GM21515 (cell line): ENCODE measurements around the gene MTMR11.

Experiments used
- ATAC-seq: cut with Tn5 transposase; IDR thresholded peaks from one replicate; pipeline ENCODE4 v1.9.1; 2021; ENCODE audit not compliant: unreplicated experiment

Gene MTMR11

DNA sequence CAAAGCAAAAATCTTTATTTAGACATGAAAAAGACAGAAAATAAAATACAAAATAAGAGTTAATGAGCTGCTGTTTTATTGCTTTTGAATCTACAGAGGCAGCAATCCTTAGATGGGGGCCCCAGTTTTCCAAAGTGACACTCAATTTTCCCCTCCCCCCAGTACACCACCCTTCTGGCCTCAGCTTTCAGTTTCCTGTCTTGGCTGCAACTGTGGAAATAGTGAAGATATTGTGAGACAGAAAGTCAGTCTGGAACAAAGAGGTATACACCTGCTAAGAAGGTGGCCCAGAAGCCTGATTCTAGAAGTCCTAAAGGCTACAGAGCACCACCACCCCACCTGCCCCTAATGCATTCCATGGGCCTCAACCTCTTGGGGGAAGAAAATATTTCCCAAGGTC lies 1.1 kb upstream of the MTMR11 start:
- ATAC-seq = no peak

DNA sequence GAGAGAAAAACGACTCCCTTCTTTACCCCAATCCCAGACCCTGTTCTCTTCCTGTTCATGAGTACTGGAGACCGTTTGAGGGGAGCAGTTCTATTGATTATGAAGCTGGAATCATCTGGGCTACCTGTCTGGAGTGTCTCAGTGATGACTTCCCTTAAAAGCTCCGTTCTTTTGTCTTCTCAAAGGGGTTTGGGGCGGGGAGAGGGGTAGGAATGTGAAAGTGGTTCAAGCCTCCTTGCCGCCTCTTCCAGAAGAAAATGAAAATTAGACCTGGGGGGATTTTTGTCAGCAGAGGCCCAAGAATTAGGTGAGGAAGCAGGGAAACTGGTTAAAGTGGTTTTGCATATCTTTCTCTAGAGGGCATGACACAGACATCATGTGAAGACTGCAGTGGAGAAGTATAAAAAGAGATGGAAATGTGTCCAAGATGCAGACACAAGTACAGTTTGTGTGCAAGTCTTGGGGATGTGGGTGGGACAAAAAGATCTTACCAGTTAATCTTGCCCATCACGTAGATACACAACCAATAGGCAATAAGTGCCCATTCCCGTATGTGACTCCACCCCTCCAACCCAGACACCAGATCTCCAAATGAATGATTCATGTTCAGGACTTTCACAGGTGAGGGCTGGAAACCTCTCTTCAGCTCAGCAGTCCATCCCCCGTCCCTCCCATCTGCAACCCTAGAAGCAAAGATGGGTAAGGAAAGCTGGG lies 470 bp upstream of the MTMR11 start:
- ATAC-seq = no peak

GRCh38 chr1:149934356-149934755 lies 2.3 kb downstream of the MTMR11 start:
- no peak for ATAC-seq

- no peak for ATAC-seq
Measured at GRCh38 chr1:149933208-149933607, 3.5 kb downstream of the MTMR11 start.

GRCh38 chr1:149932474-149932873 lies 4.2 kb downstream of the MTMR11 start:
- no peak for ATAC-seq

DNA sequence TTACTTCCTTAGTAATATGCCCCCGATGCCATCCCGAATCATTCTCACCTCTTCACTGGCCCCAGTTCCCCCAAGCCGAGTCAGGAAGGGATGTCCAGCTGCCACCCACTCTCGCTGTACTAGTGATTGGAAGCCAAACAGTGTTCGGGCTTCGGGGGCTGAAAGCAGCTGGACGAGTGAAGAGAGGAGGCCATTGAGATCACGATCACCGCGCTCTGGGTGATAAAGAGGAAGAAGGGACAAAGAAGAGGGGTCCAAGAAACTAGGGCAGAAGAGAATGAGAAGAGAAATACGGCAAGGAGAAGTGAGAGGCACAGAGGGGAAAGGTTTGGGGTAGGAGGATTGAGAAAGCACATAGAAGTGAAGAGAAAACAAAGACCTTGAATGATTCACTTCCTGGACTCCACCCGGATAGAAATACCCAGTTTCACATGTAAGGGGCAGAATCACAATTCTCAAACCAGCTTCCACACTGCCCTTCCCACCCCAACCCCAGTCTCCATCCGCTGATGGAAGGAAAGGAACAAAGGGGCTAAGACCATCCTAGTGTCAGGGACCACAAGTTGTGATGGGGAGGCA lies 5.4 kb downstream of the MTMR11 start:
- no peak for ATAC-seq

DNA sequence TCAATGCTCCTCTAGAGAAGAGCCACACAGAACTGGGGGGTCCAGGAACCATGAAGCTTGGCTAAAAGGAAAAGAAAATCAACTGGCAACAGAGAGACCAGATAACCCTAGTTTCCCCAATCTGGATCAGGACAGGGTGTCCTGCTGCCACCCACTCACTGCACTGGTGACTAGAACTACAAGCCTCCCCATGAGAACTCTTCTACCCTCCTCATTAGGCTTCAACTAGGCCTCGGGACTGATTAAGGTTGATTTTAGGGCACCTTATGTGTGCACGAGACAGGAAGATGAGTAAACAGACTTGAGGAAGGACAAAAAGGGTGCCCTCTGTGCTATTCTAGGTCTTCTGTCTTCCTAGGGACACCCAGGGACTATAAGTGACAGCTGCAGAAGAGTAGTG lies 6.8 kb downstream of the MTMR11 start:
- no peak for ATAC-seq

- no peak for ATAC-seq
Measured at GRCh38 chr1:149928401-149928724, 8.3 kb downstream of the MTMR11 start.

DNA sequence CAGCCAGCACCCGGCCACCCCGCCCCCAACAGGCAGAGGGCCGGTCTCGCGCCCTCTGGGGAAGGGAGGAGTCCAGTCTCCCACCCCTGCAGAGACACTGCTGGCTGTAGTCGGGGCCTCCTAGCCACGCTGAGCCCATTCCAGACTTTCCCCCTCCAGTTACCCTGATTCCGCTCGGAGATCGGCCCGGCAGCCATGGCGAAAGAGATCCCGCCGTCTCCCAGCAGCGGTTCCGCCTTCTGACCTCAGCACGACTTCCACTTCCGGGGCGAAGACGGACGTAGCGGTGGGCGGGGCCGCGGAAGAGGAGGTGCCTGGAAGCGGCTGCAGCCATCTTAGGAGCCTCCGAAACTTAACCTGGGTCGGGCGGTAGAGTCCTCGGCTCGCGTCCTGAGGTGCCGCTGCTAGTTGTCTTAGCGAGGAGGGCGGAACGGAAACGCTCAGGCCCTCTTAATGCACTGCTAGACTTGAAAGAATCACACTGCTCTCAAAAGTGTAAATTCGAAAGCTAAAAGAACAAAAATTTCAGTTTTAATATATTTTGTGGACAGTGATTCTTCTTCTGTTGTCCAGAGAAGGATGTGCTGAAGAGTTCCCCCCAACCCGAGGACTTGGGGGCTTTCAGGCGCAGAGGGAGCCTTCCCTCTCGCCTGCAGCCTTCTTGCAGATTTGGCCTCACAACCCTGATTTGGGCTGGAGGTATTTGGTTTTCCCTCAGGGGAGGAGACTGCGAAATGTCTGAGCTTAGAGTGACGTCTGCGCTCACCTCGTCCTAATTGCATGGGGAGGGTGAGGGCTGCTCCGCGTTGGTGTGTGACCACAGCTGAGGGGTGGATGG lies 8.9 kb downstream of the MTMR11 start, which contains the start of gene SF3B4:
SF3B4 (minus strand) TSS at position 241 of the 838 bp plus-strand sequence; CDS start at position 197, 44 bp downstream.
- peak; percentile 85 for ATAC-seq

DNA sequence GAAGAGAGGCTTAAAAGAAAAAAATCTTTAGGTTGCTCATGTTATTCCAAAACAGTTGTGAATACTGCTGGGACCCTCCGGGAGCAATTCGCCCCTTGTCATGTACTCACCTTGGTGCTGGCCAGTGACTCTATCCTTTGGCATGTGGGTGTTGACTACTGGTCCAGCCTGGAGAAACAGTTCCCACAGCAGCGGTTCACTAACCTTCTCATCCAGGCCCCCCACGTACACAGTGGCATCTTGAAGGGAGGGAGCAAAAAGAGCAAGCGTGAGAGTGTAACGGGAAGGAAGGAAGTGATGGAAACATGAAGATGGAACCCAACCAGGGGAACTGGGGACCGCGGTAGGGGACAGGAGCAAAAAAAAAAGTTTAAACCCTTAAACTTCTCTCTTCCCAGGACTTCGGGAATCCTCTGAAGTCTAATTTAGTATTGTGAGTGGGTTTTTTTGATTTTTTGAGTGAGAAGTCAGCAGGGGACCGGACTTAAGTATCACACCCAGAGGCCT lies 9.6 kb downstream of the MTMR11 start:
- ATAC-seq = no peak

DNA sequence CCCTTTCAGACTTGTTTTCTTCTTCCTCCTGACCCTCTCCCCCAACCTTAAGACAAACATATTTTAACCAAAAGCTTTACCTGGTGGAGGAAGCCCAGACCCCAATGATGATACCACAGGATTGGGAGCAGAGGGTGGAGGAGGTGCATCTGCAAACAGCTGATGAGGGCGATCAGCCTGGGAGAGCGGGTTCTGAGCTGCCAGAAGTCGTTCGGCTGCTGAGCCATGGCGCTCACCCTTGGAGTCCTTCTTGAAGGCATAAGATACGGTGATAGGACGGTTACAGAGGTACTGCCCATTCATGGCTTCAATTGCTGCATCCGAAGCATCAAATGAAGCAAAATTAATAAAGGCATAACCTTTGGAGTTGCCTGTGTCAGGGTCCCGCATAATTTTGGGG lies 10.4 kb downstream of the MTMR11 start:
- no peak for ATAC-seq

DNA sequence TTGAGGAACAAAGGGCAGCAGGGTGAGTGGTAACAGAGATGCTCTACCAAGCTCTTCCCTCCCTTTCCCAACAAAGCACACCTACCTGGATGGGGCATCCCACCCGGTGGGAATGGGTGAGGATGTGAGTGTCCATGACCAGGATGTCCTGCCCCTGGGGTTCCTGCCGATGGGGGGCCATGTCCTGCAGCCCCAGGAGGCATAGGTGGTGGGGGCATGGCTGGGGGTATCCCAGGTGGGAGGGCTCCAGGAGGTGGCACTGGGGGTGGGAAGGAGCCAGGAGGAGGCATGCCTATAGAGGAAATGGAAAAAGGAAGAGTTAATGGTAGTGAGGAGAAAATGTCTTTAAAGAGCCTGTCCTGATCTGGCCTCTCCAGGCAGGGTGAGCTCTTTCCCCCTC lies 10.9 kb downstream of the MTMR11 start:
- no peak for ATAC-seq

GRCh38 chr1:149925345-149925744 lies 11.3 kb downstream of the MTMR11 start:
- ATAC-seq = no peak

DNA sequence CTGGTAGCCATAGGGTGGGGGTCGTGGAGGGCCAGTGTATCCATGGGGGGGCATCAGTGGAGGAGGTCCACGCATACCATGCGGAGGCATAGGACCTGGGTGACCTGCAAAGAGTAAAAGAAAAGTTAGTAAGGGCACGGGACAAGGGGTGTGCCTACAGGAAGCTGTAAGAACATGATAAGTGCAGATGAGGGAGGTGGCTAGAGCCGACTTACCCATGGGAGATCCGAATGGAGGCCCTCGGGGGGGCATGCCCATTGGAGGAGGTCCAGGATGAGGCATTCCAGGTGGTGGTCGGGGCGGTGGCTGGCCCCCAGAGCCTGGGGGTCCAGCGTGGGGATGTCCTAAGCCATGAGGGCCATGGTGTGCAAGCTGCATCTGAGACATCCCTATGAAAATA lies 13.1 kb downstream of the MTMR11 start:
- ATAC-seq = no peak

- ATAC-seq = no peak
Measured at GRCh38 chr1:149917571-149918144, 19.0 kb downstream of the MTMR11 start, which contains the start of gene SV2A. Gene SV2A, minus strand, starts transcription at chr1:149917844. Its CDS starts 4,004 bp downstream, at chr1:149913840.

DNA sequence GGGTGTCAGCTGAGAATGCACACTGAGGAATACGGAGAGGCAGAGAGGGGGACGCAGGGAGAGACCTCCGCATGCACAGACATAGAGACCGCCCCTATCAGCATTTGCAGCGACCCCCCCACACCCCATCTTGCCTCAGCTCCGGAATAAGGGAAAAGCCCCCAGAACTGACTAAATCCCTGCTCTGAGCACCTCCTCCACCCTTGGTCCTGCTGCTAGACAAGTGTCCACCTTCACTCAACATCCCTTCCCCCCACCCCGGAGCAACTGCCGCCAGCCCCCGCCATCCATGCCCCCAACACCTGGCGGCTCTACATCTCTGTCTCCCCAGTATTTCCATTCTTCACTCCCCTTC lies 19.8 kb downstream of the MTMR11 start:
- ATAC-seq = no peak

GRCh38 chr1:149916193-149916897 lies 20.3 kb downstream of the MTMR11 start:
- no peak for ATAC-seq

- ATAC-seq = no peak
Measured at GRCh38 chr1:149915429-149916192, 21.1 kb downstream of the MTMR11 start.

DNA sequence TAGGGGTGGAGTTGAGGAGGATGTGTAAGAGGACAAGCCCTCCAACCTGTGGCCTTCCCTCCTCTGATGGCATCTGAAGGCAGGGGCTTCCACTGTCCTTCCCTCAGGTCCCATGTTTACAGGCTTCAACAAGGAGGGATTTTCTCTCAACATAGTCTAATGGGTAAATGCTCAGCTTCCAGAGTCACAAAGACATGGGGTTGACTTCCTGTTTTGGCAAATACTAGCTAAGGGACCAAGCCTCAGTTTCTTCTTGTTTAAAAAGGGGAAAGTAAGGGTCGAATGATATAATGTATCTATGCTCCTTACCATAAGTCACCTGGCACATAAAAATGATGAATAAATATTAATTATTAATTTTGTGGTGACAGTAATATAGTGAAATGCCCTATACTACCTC lies 22.1 kb downstream of the MTMR11 start:
- no peak for ATAC-seq

DNA sequence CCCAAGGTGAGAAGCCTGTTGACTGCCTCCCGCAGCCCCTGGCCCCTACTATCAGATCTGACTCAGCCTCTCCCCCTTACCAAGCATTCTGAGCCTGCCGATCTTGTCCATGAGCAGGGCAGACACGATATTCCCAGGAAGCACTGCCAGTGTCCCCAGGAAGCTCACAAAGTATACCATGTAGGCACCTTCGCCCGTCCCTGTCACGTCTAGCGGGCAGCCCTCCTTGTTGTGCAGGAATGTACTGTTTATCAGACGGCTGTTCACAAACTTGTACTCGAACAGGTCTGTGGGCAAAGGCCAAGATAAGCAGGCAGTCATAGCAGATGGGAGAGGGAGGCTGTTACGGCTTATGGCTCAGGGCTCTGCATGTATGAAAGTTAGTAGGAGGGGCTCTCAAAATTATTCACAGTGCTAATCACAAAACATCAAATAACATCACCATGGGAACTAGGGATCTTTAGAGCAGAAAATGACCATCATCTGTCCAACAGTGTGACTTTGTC lies 30.1 kb downstream of the MTMR11 start:
- ATAC-seq = no peak
